Activated CD8-positive, alpha-beta memory T cell treated with anti-CD3 and anti-CD28 coated beads, Interleukin-2, amount 50 U/mL, for 4 hours (primary cell): ENCODE results near the gene SCRN2.
A peak's percentile ranks its signal among the peaks of the same experiment; 100 is the strongest.

Experiments used
- DNase-seq: peaks from one replicate; pipeline ENCODE4 v3.0.0-alpha.2; 2020

The SCRN2 gene

DNA sequence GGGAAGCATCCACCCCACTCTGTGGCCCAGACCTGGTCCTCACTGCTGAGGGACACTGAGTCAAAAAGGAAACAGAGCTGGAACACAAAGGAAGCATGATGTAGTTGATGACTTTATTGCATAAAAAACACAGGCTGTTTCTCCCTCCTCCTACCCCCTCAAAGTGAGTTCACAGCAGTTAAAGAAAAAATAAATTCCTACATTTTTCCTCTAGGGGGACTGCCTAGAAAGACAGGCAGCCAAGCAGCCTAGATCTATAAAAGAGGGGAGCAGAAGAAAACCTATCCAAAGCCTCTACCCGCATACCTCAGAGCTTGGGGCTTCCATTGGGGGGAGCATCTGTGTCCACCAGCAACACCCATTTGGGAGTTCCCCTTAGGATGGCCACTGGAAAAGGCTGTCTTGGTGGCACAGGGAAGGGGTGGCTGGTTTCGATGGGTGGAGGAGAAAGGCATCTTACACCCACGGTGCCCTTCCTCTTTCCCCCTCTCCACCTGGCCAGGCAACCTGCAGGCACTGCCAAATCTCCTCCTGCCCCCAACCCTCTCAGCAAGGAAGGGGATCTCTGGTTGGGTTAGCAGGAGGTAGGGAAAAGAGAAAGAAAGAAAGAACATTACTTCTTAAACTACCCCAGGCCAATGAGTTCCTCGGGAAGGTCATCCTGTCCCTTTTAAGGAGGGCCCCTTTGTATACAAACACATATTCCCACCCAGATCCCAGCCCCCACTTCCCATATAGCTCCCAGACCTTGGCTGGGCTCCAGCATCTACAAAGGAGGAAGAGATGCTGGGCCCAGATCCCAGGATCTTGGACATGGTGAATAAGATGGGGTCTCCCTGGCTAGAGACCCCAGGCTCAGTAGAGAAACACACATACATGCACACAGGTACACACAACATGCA, 4.0 kb upstream of the SCRN2 start:
- DNase-seq = no peak

DNA sequence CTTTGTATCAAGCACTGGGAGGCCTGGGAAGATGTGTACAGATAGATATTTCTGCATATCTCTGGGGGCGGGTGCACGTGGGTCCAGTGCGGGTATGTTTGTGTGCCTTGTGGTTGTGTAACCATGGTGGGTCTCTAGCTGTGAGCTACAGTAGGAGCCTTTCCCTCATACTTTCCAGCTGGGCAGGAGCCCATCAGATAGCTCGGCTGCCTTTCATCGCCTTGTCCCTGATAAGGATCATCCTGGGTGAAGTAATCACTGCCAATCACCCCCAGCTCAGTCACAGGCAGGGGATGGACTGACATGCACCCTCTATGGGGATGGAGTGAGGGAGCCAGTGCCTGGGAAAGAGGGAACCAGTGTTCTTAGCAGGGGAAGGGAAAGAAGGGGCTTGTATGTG, 3.2 kb upstream of the SCRN2 start:
- no peak for DNase-seq

DNA sequence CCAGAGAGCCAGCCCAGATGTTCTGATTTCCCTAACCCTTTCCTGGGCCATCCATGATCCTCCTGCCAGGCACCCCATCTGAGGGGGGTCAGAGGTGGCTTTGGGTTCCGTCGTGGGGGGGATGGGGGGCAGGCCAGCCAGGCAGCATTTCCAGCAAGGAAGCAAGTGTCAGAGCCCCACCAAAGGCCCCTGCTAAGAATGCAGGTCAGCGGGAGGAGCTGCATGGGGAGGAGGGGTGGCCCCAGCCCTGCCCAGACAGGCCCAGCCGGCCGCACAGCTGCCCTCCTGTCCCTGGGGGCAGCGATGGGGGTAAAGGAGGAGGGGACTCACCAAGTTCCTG, 2.3 kb upstream of the SCRN2 start:
- no peak for DNase-seq

DNA sequence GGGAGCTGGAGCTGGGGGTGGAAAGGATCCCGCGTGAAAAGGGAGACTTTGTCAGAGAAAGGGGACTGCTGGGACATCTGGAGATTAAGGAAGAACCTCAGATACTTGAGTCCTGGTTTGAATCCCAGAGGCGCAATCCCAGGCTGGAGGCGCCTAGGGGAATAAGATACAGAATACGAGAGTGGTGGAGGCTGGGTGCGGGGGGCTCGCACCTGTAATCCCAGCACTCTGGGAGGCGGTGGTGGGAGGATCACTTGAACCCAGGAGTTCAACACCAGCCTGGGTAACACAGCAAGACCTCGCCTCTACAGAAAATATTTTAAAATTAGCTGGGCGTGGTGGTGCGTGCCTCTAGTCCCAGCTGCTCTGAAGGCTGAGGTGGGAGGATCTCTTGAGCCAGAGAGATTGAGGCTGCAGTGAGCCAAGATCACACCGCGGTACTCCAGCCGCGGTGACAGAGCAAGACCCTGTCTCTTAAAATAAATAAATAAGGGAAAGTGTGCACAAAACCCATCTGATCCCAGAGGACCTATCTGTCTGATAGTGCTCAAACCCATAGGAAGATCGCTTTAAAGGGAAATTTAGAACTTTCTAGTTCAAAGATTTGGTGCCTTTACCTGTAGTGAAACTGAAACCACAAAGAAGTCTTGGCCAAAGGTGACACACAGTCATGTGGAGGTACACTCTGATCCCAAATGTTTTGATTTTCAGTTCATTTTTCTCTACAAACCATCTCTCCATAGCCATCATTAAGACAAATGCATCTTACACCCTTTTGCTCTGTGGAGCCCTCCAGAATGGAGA, 617 bp upstream of the SCRN2 start:
- DNase-seq = no peak

DNA sequence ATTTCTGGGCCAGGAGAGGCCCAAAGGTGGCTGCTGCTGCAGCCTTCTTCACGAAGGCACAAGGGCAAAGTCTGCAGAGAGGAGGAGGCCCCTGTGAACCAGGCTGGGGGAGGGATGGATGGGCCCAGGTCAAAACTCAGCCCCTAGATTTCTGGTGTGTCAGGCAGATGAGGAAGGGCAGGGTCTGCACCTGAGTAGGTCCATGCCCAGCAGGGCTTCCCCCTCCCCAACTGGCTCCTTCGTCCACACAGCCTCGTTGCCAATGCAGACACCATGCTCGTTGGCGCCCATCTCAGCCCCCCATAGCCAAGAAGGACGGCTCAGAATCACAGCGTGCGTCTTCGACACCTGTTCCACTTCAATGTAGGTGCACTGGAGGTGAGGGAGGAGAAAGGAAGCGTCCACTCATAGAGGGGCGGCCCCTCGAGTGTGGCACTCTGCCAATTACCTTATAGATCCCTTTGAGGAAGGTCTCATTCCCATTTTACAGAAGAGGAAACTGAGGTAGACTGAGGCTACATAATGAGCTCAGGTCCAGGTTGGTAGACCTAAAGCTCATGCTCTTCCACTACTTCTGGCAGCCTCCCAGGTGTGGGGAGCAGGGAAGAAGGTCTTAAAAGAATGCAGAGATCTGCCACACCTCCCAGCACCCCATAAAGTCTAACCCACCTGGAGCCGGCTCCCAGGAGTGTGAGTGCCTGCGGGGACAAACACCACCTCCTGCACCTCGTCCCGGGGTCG, 902 bp downstream of the SCRN2 start:
- no peak for DNase-seq

DNA sequence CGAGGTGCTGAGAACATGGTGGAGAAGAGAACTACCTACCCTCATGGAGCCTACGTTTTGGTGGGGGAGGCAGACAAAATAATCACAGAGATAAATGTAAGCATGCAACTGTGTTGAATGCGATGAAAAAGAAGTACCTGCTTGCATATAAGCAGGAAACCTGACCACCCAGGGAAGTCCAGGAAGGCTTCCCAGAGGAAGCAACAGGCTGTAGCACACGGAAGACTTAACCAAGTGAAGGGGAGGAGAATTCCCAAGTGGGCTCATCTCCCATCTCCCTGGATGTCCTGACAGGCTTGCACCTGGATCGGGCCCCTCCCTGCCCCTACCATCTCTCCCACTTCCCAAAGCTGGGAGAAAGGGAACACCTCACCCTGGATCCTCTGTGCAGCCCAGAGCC, 2.0 kb downstream of the SCRN2 start:
- DNase-seq = no peak

DNA sequence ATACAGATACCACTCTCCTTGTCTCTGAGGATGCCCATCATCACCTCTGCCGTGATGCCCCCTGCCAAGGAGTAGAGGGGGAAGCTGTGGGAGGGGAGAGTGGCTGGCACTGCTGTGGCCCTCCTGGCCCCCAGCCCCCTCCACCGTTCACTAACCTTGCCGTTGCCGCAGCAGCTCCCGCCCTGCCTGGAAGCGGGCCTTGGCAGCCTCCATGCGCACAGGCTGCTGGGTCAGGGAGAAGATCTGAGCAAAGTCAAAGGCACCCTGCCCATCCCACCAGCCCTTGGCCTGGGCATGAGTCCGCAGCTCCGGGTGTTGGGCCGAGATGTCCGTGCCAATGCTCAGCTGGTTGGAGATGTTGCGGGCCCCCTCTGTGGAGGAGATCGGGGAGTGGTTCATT, 2.4 kb downstream of the SCRN2 start:
- no peak for DNase-seq

DNA sequence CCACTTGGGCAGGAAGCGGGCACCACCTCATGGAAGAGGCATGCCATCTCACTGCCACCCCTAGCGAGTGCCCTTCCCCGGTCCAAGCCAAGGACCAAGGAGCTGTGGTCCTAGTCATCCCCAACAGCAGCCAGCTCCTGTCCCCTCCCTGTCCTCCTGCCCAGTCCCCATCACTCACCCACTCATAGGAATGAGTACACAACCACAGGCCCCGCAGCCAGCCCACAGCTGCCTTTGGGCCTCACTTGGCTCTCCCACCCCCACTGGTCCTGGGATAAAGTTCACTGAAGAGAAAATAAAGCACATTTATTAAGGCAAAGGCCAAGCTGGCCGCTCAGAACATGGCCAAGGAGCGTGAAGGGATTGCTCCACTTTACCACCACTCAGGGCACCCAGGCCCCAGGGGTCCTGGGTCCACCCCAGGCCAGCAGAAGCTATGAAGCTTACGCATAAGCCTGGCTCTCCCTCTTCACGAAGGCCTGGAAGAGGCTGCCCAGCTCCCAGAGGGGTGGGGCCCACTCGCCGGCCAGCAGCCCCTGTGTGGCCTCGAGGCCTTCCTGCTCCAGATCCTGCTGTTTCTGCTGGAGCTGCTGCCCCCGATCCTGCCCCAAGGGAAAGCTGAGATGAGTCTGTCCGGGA, 3.6 kb downstream of the SCRN2 start:
- no peak for DNase-seq

DNA sequence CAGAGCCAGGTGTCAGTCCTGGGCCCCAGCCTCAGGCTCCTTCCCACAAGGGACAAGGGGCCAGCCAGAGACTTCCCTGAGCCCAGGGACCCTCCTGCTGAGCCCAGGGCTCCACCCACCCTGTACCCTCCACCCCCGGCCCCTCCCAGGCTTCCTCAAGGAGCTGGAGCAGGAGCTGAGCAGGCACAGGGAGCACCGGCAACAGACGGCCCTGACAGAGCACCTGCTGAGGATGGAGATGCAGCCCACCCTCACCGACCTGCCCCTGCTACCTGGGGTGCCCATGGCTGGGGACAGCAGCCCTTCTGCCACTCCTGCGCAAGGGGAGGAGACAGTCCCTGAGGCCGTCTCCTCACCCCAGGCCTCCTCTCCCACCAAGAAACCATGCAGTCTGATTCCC, 4.5 kb downstream of the SCRN2 start:
- no peak for DNase-seq

DNA sequence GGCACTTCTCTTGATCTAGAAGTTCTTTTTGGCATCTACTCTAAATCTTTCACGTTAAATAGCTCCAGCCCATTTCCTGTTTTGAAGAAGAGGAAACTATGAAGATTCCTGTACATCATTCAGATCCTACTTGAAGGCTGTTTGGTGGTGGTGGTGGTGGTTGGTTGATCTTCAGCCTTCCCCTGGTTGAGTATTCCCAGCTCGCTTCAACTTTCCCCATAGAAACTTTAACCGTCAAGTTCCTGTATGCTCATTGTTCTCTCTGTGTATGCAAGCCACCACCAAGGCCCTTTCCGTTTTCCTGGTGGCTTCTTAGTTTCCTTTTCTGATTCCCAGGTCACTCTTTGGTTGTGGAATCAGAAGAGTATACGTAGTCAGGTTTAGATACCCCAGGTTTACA, 6.3 kb downstream of the SCRN2 start:
- no peak for DNase-seq

DNA sequence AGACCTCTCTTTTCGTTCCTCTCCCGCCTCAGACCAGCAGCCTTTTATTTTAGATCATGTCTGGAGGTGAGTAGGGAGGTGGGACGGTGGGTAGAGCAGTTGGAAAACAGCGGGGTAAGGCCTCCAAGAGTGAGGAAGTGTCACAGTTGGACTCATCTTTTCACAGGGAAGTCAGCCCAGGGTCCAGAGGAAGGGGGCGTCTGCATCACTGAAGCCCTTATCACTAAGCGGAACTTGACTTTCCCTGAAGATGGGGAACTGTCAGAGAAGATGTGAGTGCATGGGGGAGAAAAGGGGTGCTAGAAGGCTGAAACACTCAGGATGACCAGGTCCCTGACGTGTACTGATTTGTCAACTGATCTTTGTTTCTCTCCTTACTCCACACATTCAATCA, 9.1 kb downstream of the SCRN2 start:
- DNase-seq = no peak

DNA sequence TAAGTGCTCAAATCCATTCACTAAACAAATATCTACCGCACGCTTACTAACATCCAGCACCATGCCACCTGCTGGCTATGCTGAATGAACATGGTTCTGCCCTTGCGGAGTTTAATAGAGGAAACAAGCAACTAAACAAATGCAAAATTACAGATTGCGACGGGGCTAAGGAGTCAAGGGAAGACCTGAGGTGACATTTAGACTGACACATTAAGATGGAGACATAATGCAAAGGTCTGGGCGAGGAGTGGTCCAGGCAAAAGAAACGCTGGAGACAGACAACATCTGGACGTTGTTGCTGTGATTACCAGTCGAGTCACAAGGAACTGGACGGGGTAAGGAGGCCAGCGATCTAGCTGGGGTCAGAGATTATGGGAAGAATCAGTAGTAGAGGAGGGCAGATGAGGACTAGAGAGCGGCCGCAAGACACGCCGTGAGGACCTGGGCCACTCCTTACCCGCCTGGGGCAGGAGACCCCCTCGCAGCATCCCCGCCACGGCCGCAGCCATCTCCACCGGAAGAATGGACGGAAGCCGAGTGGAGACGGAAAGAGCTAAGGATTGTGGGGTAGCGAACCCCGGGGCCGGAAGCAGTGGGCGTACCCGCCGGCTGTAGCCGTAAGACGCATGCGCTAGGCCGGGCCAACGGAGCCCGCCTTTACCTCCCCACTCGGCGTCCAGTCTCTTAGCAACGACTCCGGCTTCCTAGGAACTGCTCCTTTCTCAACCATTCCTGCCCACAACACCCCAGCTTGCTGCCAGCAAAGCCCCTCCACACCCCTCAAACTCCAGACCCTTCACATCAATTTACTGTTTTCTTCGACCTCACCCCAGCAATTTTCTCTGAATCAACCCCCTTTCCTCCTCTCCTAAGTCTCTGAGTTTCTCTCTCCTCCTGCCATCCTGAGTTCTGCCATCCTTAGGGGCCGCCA, 9.8 kb downstream of the SCRN2 start, which contains the start of the genes LRRC46 and MRPL10:
Gene LRRC46 (plus strand): TSS at position 668 of the 931 bp plus-strand sequence. CDS start 320 bp downstream, outside the sequence.
Gene MRPL10 (minus strand): TSS at position 539 of the 931 bp plus-strand sequence. CDS start 30 bp downstream, at position 509.
- peak; percentile 91 for DNase-seq

DNA sequence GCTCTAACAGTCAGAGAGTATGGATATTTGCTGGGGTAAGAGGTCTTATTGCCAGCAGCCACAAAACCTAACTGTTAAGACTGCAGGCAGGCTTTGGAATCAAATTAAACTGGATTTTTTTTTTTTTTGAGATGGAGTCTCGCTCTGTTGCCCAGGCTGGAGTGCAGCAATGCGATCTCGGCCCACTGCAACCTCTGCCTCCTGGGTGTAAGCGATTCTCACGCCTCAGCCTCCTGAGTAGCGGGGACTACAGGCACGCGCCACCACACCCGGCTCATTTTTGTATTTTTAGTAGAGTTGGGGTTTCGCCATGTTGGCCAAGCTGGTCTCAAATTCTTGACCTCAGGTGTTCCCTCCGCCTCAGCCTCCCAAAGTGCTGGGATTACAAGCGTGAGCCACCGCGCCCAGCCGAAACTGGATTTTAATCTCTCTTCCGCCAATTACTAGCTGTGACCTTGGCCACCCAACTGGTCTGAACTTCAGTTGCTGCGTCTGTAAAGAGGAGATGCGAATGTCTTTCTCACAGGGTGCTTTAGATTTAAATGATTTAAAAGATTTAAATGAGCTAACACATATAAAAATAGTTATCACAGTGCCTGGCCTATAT, 10.6 kb downstream of the SCRN2 start:
- DNase-seq = no peak

DNA sequence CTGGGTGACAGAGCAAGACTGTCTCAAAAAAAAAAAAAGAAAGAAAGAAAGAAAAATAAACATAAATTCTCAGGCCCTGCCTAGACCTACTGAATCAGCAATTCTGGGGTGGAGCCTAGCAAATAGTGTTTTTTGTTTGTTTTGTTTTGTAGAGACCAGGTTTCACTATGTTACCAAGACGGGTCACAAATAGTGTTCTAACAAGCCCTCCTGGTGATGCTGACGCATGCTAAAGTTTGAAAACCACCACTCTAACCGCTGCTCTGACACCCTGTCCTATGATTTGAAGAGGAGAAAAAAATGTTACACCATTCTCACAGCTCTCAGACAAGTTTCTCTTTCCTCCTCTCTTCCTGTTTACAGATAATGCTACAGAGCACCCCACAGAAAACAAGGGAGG, 11.2 kb downstream of the SCRN2 start:
- DNase-seq = peak; percentile 32

DNA sequence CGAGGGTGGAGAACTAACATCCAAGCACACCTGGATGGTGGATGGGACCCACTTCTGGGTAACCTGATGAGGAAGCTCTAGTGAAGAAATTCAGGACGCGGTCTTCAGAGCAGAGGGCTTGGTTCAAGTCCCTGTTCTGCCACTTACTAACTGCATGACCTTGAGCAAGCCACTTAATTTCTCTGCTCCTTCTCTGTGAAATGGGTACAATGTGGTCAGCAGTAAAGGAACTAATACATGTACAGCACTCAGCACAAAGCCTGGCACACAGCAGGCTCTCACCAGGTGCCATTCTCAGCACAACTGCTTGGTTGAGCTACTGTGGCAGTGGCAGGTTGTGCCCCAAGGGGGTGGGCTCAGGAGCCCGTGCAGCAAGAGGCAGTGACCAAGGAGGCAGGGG, 17.6 kb downstream of the SCRN2 start:
- DNase-seq = no peak

DNA sequence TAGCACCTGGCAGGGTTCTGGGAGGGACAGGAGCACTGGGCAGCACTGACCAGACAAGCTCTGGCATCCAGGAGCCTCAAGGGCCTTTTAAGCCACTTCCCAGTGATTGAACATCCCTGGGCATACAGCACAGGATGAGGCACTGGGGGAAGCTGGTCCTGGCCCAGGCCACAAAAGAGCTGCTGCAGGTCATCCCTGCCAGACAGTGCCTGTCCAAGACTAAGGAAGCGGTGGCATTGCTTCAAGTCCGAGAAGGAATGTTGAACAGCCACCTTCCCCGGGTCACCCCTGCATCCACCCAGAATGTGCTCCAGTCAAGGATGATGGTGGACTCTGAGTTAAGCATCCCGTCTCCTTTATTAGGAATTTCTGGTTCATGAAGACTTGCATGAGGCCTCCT, 18.3 kb downstream of the SCRN2 start:
- DNase-seq = no peak

DNA sequence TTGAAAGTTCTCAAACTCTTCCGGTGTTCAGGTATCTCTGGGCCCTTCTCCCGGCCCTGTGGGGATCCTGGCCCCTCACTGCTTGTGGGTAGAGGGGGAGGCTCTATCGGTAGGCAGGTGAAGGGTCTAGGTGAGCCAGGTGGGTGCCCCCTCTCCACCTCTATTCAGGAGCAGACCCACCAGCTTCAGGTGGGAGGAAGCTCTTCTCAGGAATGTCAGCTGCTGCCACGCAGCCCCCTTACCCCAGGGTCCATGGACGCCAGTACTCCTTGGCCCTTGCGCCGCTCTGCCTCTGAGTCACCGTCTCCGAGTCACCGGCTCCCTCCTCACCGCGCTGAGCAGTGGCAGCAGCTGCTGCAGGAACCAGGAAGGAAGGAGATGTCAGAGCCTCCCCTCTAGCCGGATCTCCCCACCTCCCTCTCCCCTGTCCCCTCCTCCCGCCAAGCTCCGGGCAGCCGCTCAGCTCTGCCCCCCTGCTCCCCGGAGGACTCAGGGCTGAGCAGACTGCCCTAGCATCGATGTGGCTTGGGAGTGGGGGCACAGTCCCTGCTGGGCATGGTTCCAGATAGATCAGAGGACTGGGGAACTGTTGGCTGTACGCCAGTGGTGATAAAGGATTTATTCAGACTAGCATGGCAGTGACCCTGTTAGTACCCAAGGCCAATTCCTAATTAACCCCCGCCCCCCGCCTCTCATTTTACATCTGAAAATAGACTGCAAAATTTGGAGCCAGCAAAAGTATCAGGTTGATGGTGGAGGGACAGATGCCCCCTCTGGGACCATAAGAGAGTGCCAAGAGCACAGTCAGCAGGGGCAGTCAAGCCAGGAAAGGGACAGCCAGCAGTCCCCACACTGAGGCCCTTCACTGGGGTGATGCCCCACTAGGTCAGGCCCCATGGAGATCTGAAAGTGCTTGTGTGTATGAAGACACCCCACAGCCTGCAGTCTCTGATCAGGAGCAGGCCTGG, 19.4 kb downstream of the SCRN2 start, which contains the start of gene OSBPL7:
Gene OSBPL7 (minus strand): TSS at position 371 of the 968 bp plus-strand sequence. CDS start 1,516 bp downstream, outside the sequence.
- peak; percentile 79 for DNase-seq

DNA sequence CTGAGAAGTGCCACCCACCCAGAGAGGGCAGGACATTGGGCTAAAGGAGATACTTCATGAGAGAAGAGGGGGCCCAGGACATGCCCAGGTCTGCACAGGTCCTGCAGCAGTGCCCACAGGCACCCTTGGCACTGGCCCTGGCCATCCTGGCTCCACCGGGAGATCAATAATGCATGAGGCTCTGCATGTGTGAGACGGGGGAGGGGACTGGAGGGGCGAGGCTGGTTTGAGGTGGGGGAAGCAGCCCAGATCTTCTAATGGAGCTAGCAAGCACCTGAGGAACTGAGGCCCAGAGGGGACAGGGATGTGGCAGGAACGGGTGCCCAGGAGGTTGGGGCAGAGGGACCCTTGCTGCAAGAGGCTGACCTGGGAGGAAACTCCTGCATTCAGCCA, 20.0 kb downstream of the SCRN2 start:
- DNase-seq = no peak

DNA sequence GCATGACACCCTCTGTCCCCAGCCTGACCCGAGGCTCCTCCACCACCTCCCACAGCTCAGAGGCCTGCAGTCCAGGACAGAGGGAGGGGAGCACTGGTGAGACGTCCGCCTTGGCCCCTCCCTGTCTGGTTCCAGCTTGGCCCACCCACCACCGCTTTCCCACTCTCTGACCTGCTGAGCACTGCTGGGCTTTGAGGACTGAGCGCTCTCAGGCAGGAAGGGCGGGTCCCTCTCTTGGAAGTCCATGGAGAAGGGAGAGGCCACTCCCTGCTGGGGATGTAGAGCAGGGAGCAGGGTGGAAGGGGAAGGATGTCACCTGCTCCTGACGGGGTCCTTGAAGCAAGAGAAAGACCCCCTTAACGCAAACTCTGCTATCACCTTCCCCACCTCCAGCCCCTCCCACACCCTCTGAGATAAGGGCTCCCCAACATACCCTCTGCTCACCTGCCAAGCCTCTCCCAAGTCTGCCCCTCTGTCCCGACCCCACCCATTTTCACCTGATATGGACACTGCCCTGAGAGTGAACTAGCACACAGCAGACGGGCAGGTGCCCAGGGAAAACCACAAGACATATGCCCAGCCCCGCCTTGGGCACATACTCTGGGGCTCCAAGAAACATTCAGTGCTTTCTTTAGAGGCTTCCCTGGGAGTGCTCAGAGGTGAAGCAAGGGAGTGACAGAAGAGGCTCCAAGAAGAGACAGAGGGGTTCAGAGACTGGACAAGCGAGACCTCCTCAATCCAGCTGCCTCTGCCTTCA, 20.9 kb downstream of the SCRN2 start:
- DNase-seq = no peak
